BLaER1 (cell line): ENCODE data around the gene FKBP7.
"Not testable (repeated sequence)": the region's sequence is repeated elsewhere in the genome, so short reads cannot be mapped to it uniquely, and the experiment has no call there.

ENCODE experiments used
- H3K27ac ChIP-seq: shearing (Covaris generic); formaldehyde crosslinking; 2 replicates; pipeline ENCODE4 v1.8.1; 2022
- H3K27me3 ChIP-seq: shearing (Covaris generic); formaldehyde crosslinking; 2 replicates; pipeline ENCODE4 v1.8.1; 2022
- H3K36me3 ChIP-seq: shearing (Covaris generic); formaldehyde crosslinking; 2 replicates; pipeline ENCODE4 v1.8.1; 2022
- H3K4me1 ChIP-seq: shearing (Covaris generic); formaldehyde crosslinking; 2 replicates; pipeline ENCODE4 v1.8.1; 2022
- H3K4me2 ChIP-seq: shearing (Covaris generic); formaldehyde crosslinking; 2 replicates; pipeline ENCODE4 v1.8.1; 2022
- H3K4me3 ChIP-seq: shearing (Covaris generic); formaldehyde crosslinking; 2 replicates; pipeline ENCODE4 v1.8.1; 2022
- H3K9ac ChIP-seq: shearing (Covaris generic); formaldehyde crosslinking; 2 replicates; pipeline ENCODE4 v1.8.1; 2022
- H3K9me3 ChIP-seq: shearing (Covaris generic); formaldehyde crosslinking; 2 replicates; pipeline ENCODE4 v1.8.1; 2022
- H4K20me1 ChIP-seq: shearing (Covaris generic); formaldehyde crosslinking; 2 replicates; pipeline ENCODE4 v1.8.1; 2022
- Cebpa-rat ChIP-seq: shearing (Covaris generic); IDR thresholded peaks from 2 replicates; pipeline ENCODE4 v1.8.1; 2022

The FKBP7 gene

GRCh38 chr2:178477443-178478129 is 814 bp downstream of the FKBP7 start:
- Histone ChIP-seq H3K27me3 (no peaks in the 10 kb centered on the region), H3K9me3 (no peaks in the 10 kb centered on the region), H4K20me1 (peaks cover 21% of the 10 kb centered on the region), H3K4me1 (peaks cover 51% of the 10 kb centered on the region), H3K36me3 (0 out of 2 replicates have a peak, but pooled peaks cover 4% of the 10 kb centered on the region), H3K4me2 (peak overlapping the region; percentile 91), H3K9ac (peak overlapping the region; percentile 85), H3K4me3 (peak overlapping the region; percentile 73), H3K27ac (peak overlapping the region; percentile 91)
- no peak for TF ChIP-seq Cebpa-rat

DNA sequence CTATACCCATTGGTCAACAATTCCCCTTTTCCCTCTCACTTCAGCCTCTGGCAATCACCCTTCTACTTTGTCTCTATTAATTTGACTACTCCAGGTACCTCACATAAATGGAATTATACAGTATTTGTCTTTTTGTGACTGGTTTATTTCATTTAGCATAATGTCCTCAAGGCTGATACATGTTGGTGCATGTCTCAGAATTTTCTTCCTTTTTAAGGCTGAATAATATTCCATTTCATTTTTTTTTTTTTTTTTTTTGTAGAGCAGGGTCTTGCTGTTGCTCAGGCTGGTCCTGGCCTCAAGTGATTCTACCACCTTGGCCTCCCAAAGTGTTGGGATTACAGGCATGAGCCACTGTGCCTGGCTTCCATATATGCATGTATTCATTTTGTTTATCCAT is 1.9 kb downstream of the FKBP7 start:
- Histone ChIP-seq H3K27me3 (no peaks in the 10 kb centered on the region), H3K4me2 (peak overlapping the region; percentile 91), H4K20me1 (peaks cover 10% of the 10 kb centered on the region), H3K9me3 (no peaks in the 10 kb centered on the region), H3K36me3 (peaks cover 12% of the 10 kb centered on the region; the same call in 1 of the 2 replicates), H3K27ac (no peak overlapping the region), H3K4me3 (no peak overlapping the region; the same call in 1 of the 2 replicates), H3K9ac (no peak overlapping the region), H3K4me1 (peaks cover 40% of the 10 kb centered on the region)
- no peak for TF ChIP-seq Cebpa-rat

DNA sequence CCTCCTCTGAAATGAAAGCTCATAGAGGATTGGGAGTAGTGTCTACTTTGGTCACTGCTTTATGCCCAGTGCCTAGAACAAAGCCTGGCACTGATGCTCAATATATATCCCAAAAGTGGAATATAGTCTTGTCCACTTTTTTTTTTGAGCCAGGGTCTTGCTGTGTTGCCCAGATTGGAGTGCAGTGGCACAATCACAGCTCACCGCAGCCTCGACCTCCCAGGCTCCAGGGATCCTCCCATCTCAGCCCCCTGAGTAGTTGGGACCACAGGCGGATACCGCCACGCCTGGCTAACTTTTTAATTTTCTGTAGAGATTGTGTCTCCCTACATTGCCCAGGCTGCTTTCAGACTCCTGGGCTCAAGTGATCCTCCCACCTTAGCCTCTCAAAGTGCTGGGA is 3.8 kb downstream of the FKBP7 start:
- peaks cover 30% of the 10 kb centered on the region for H3K4me1 ChIP-seq
- no peaks in the 10 kb centered on the region for H3K9me3 ChIP-seq
- no peak overlapping the region for H3K4me2 ChIP-seq
- H3K4me3 ChIP-seq, result no peak overlapping the region
- no peak for TF ChIP-seq Cebpa-rat
- H3K27me3 ChIP-seq, result no peaks in the 10 kb centered on the region
- H3K36me3 ChIP-seq, result peaks cover 22% of the 10 kb centered on the region
- 0 out of 2 replicates have a peak, but pooled peaks cover 6% of the 10 kb centered on the region for H4K20me1 ChIP-seq
- no peak overlapping the region for H3K9ac ChIP-seq
- H3K27ac ChIP-seq, result no peak overlapping the region

GRCh38 chr2:178473931-178474330 is 4.5 kb downstream of the FKBP7 start:
- no peak overlapping the region for H3K4me3 ChIP-seq
- H3K27ac ChIP-seq, result no peak overlapping the region
- H3K36me3 ChIP-seq, result peaks cover 28% of the 10 kb centered on the region
- 0 out of 2 replicates have a peak, but pooled peaks cover 6% of the 10 kb centered on the region for H4K20me1 ChIP-seq
- no peaks in the 10 kb centered on the region for H3K9me3 ChIP-seq
- no peak overlapping the region for H3K4me2 ChIP-seq
- no peak for TF ChIP-seq Cebpa-rat
- H3K4me1 ChIP-seq, result peaks cover 25% of the 10 kb centered on the region
- no peak overlapping the region for H3K9ac ChIP-seq
- no peaks in the 10 kb centered on the region for H3K27me3 ChIP-seq

- Histone ChIP-seq H3K27ac (no peak overlapping the region), H3K9me3 (no peaks in the 10 kb centered on the region), H3K4me1 (peaks cover 25% of the 10 kb centered on the region), H3K36me3 (peaks cover 34% of the 10 kb centered on the region), H3K4me2 (no peak overlapping the region), H3K27me3 (no peaks in the 10 kb centered on the region), H3K4me3 (no peak overlapping the region), H3K9ac (no peak overlapping the region), H4K20me1 (0 out of 2 replicates have a peak, but pooled peaks cover 6% of the 10 kb centered on the region)
- TF ChIP-seq Cebpa-rat, result no peak
These were observed 5.0 kb downstream of the FKBP7 start for GRCh38 chr2:178473373-178473772.

DNA sequence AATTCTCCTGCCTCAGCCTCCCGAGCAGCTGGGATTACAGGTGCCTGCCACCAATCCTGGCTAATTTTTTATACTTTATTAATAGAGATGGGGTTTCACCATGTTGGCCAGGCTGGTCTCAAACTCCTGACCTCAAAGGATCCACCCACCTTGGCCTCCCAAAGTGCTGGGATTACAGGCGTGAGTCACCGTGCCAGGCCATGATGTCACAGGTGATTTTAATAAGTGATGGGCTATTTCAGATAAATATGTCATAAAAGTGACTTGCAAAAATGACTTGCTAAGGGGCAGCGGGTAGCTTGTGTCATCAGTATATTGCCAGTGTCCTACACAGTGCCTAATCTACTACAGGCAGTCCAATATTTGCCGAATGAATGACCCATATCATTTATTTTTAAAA is 7.1 kb downstream of the FKBP7 start:
- not testable (repeated sequence) for H3K4me3 ChIP-seq, H3K27me3 ChIP-seq, H3K4me2 ChIP-seq, H3K27ac ChIP-seq, H3K9me3 ChIP-seq, H4K20me1 ChIP-seq, H3K9ac ChIP-seq
- H3K36me3 ChIP-seq, result peaks cover 50% of the 10 kb centered on the region
- H3K4me1 ChIP-seq, result peaks cover 11% of the 10 kb centered on the region

GRCh38 chr2:178469219-178469849 is 9.1 kb downstream of the FKBP7 start:
- no peaks in the 10 kb centered on the region for H3K4me1 ChIP-seq
- no peak overlapping the region for H3K4me2 ChIP-seq
- H3K36me3 ChIP-seq, result peaks cover 64% of the 10 kb centered on the region
- H3K27ac ChIP-seq, result no peak overlapping the region
- H3K4me3 ChIP-seq, result no peak overlapping the region
- H3K27me3 ChIP-seq, result no peaks in the 10 kb centered on the region
- H3K9me3 ChIP-seq, result no peaks in the 10 kb centered on the region
- no peak overlapping the region for H3K9ac ChIP-seq
- H4K20me1 ChIP-seq, result 0 out of 2 replicates have a peak, but pooled peaks cover 6% of the 10 kb centered on the region
- TF ChIP-seq Cebpa-rat, result no peak

- Histone ChIP-seq H3K4me3 (no peak overlapping the region), H4K20me1 (no peaks in the 10 kb centered on the region), H3K9me3 (no peaks in the 10 kb centered on the region), H3K36me3 (0 out of 2 replicates have a peak, but pooled peaks cover under 1% of the 10 kb centered on the region), H3K27ac (no peak overlapping the region), H3K27me3 (no peaks in the 10 kb centered on the region), H3K9ac (no peak overlapping the region), H3K4me2 (no peak overlapping the region), H3K4me1 (no peaks in the 10 kb centered on the region)
- TF ChIP-seq Cebpa-rat, result no peak
These were observed 21.0 kb downstream of the FKBP7 start for GRCh38 chr2:178457390-178457886.

DNA sequence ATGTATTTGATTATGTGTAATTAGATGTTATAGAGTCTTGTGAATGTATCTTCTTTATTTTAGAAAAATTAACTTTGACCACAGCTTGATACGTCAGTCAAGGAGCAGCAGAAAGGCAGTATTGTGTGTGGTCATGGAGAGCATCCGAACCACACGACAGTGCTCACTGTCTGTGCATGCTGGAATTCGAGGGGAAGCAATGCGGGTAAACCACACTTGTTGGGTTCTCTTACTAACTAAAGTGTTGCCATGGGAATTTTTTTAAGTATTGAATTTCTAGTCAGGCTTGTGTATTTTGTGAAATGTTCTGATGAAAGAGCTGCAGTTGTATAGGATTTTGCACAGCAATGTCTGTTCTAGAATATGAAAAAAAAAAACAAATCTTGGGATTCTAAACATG is 22.5 kb downstream of the FKBP7 start:
- Histone ChIP-seq H3K4me3 (no peak overlapping the region), H4K20me1 (no peaks in the 10 kb centered on the region), H3K27ac (no peak overlapping the region), H3K9me3 (no peaks in the 10 kb centered on the region), H3K9ac (no peak overlapping the region), H3K27me3 (no peaks in the 10 kb centered on the region), H3K4me2 (no peak overlapping the region), H3K4me1 (0 out of 2 replicates have a peak, but pooled peaks cover 5% of the 10 kb centered on the region), H3K36me3 (no peaks in the 10 kb centered on the region)
- TF ChIP-seq Cebpa-rat, result no peak

DNA sequence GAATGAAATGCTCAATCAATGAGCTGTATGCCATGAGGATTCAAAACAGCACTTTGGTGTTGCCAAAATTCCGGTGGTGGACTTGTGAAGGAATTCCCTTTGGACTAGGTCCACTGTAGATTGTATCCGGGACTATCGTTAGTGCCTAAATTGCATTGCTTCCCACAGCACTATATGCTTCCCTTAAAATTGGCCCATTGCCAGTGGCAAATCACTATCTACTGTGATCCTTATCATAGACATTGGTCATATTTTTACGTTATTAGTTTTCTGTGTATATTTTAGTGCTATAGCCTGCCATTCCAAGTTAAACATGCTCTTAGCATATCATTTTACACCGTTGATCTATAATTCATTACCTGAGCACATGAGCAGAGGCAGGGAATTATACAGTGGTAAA is 25.5 kb downstream of the FKBP7 start:
- no peak overlapping the region for H3K27ac ChIP-seq
- peaks cover 13% of the 10 kb centered on the region for H3K36me3 ChIP-seq
- no peaks in the 10 kb centered on the region for H3K9me3 ChIP-seq
- H4K20me1 ChIP-seq, result peaks cover 28% of the 10 kb centered on the region
- H3K4me1 ChIP-seq, result peaks cover 27% of the 10 kb centered on the region
- H3K4me3 ChIP-seq, result no peak overlapping the region
- no peaks in the 10 kb centered on the region for H3K27me3 ChIP-seq
- no peak overlapping the region for H3K4me2 ChIP-seq
- no peak for TF ChIP-seq Cebpa-rat
- H3K9ac ChIP-seq, result no peak overlapping the region
